Gastroesophageal sphincter (tissue), 3 donors: Measurements from ENCODE around the gene CACNA2D3.

Experiments used
- POLR2A ChIP-seq, 2 donors: fragments of 450-650 bp; IDR thresholded peaks; one replicate each; pipeline ENCODE4 v1.6.1; 2017; ENCODE audit warnings: antibody characterized with exemption in 2 of 2, mild to moderate bottlenecking in 2 of 2, moderate library complexity in 1 of 2
- TF ChIP-seq, protein P1 (sequence below), 4 experiments: fragments of 200-600 bp in 2 of 4; fragments of 450-650 bp in 2 of 4; sonication (generic) in 1 of 4; IDR thresholded peaks; one replicate each; pipeline ENCODE4 v1.5.1; 2017 to 2019; ENCODE audit warnings: antibody characterized with exemption in 4 of 4, mild to moderate bottlenecking in 2 of 4, moderate library complexity in 2 of 4

DNA sequence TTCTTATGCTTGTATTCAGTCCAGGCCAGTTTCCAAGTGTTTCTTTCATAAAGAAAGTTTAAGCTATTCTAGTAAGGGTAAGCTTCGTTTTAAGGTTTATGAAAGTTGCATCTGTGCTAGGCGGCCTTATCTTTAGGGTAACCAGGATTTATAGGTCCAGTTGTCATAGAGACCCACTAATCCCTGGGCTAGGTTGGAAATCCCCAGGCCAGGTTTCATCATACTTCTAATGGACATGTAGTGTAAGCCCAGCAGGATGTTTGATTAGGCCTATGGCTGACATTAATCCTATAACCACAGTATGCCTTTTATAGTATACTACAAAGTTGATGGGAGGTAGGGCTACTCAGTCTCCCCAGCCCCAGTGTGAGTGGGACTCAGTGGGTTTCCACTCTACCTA is 312.4 kb downstream of the CACNA2D3 start:
- TF ChIP-seq, protein P1, sequence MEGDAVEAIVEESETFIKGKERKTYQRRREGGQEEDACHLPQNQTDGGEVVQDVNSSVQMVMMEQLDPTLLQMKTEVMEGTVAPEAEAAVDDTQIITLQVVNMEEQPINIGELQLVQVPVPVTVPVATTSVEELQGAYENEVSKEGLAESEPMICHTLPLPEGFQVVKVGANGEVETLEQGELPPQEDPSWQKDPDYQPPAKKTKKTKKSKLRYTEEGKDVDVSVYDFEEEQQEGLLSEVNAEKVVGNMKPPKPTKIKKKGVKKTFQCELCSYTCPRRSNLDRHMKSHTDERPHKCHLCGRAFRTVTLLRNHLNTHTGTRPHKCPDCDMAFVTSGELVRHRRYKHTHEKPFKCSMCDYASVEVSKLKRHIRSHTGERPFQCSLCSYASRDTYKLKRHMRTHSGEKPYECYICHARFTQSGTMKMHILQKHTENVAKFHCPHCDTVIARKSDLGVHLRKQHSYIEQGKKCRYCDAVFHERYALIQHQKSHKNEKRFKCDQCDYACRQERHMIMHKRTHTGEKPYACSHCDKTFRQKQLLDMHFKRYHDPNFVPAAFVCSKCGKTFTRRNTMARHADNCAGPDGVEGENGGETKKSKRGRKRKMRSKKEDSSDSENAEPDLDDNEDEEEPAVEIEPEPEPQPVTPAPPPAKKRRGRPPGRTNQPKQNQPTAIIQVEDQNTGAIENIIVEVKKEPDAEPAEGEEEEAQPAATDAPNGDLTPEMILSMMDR (IDR thresholded peaks at IDR 0.05), result no peak
- TF ChIP-seq POLR2A (IDR thresholded peaks at IDR 0.05), result no peak
